ENCODE data around the gene TMEM171. TPM values are rescaled to one million over a fixed set of nuclear protein-coding genes. Genes with fewer than 3 reads are reported as not detected.

Gene TMEM171
- polyA plus RNA-seq, 1 donor (not counting 4 experiments of a cell fraction or from before 2014, with no cell fraction given) = 8.7 TPM

DNA sequence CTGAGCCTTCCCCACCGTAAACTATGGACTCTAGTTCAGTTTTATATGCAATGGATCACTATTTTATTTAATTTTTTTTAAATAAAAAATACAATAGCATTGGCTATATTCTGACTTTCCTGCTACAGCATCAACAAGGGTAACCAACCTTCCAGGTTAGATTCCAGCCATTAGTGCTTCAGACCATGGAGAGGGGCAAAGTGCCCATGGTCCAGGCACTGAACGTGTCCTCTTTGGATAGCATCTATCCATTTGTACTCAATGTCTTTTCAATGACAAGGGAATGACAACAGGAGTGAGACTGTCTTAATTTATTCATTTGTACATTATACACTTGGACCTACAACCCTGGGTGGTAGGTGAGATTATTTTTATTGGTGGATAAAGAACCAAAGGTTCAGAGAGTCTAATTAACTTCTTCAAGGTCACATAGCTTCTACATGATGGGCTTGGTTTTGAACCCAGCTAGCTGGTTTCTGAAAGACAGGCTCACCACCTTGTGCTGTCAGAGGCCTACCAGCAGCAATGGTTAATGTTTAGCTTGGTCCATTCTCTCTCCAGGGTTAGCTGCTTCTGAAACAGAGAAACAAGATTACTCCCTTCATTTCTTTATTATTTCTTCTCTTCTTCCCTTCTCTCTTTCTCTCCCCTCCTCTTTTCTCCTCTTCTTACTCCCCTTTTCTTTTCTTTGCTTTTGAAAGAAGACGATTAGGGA lies 11.5 kb downstream of the TMEM171 start:
- dilution Hi-C loops (cut with MboI; ENCODE audit: extremely low pct_ligation_motif_present, low sequenced_read_pairs) = no loop called here
- Histone ChIP-seq H3K9me3 (ENCODE audit: control insufficient read depth, low read depth, low read length) (no peaks in the 10 kb centered on the region), H3K9ac (ENCODE audit: control insufficient read depth, extremely low read depth, insufficient read depth, low read length) (no peak overlapping the region), H3K27me3 (ENCODE audit: control insufficient read depth, extremely low read depth, insufficient read depth, low read length) (no peaks in the 10 kb centered on the region), H3K36me3 (ENCODE audit: control insufficient read depth in 2 of 2, extremely low read depth in 1 of 2, insufficient read depth in 2 of 2, low read length in 2 of 2) (peaks cover 4 to 5% of the 10 kb centered on the region in 2 experiments), H3K4me2 (ENCODE audit: control insufficient read depth, extremely low read depth, insufficient read depth, low read depth, low read length) (no peak overlapping the region), H3K79me2 (ENCODE audit: control insufficient read depth, insufficient read depth, low read length) (no peaks in the 10 kb centered on the region), H3K9me1 (ENCODE audit: control insufficient read depth, extremely low read depth, insufficient read depth, low read length) (no peaks in the 10 kb centered on the region), H4K20me1 (ENCODE audit: control insufficient read depth, extremely low read depth, insufficient read depth, low read length) (no peaks in the 10 kb centered on the region), H3K4me3 (ENCODE audit: control insufficient read depth in 2 of 3, extremely low read depth in 1 of 3, insufficient read depth in 2 of 3, low read depth in 1 of 3, low read length in 3 of 3) (no peak overlapping the region), H2AFZ (ENCODE audit: control insufficient read depth, low read length) (no peak overlapping the region), H3K4me1 (ENCODE audit: control insufficient read depth, extremely low read depth, insufficient read depth, low read length) (no peaks in the 10 kb centered on the region), H3K27ac (ENCODE audit: control insufficient read depth, insufficient read depth, low read length) (no peak overlapping the region)
- DNase-seq (ENCODE audit: low read depth, low spot score) (no peak), FAIRE-seq (no peak)
- no peak for TF ChIP-seq CTCF (optimal IDR thresholded peaks at IDR 0.05 in 1 of 3, IDR thresholded peaks at IDR 0.05 in 1 of 3, conservative IDR thresholded peaks at IDR 0.05 in 1 of 3; ENCODE audit: extremely low read depth in 1 of 3, insufficient read depth in 2 of 3, low read length in 3 of 3)
- TF ChIP-seq EZH2 (IDR thresholded peaks at IDR 0.05; ENCODE audit: low read length) = no peak

GRCh38 chr5:73132759-73133158 lies 12.4 kb downstream of the TMEM171 start:
- TF ChIP-seq EZH2 (IDR thresholded peaks at IDR 0.05; ENCODE audit: low read length) (no peak), CTCF (optimal IDR thresholded peaks at IDR 0.05 in 1 of 3, IDR thresholded peaks at IDR 0.05 in 1 of 3, conservative IDR thresholded peaks at IDR 0.05 in 1 of 3; ENCODE audit: extremely low read depth in 1 of 3, insufficient read depth in 2 of 3, low read length in 3 of 3) (no peak)
- Histone ChIP-seq H3K27me3 (ENCODE audit: control insufficient read depth, extremely low read depth, insufficient read depth, low read length) (no peaks in the 10 kb centered on the region), H2AFZ (ENCODE audit: control insufficient read depth, low read length) (no peak overlapping the region), H3K79me2 (ENCODE audit: control insufficient read depth, insufficient read depth, low read length) (no peaks in the 10 kb centered on the region), H3K4me1 (ENCODE audit: control insufficient read depth, extremely low read depth, insufficient read depth, low read length) (peaks cover 5% of the 10 kb centered on the region), H4K20me1 (ENCODE audit: control insufficient read depth, extremely low read depth, insufficient read depth, low read length) (no peaks in the 10 kb centered on the region), H3K27ac (ENCODE audit: control insufficient read depth, insufficient read depth, low read length) (no peak overlapping the region), H3K9ac (ENCODE audit: control insufficient read depth, extremely low read depth, insufficient read depth, low read length) (no peak overlapping the region), H3K4me2 (ENCODE audit: control insufficient read depth, extremely low read depth, insufficient read depth, low read depth, low read length) (no peak overlapping the region), H3K4me3 (ENCODE audit: control insufficient read depth in 2 of 3, extremely low read depth in 1 of 3, insufficient read depth in 2 of 3, low read depth in 1 of 3, low read length in 3 of 3) (no peak overlapping the region), H3K9me1 (ENCODE audit: control insufficient read depth, extremely low read depth, insufficient read depth, low read length) (no peaks in the 10 kb centered on the region), H3K36me3 (ENCODE audit: control insufficient read depth in 2 of 2, extremely low read depth in 1 of 2, insufficient read depth in 2 of 2, low read length in 2 of 2) (peaks cover 4 to 5% of the 10 kb centered on the region in 2 experiments), H3K9me3 (ENCODE audit: control insufficient read depth, low read depth, low read length) (no peaks in the 10 kb centered on the region)
- DNase-seq (ENCODE audit: low read depth, low spot score) (no peak), FAIRE-seq (no peak)
- dilution Hi-C loops (cut with MboI; ENCODE audit: extremely low pct_ligation_motif_present, low sequenced_read_pairs) = no loop called here

All from keratinocyte (primary cell).